Gastroesophageal sphincter (tissue), 4 donors: ENCODE data around the gene DNMT1. TPM values are rescaled to one million over a fixed set of nuclear protein-coding genes. Genes with fewer than 3 reads are reported as not detected.

ENCODE experiments used
- ATAC-seq: fragments of 150-250 bp; one replicate; pipeline ENCODE4 v1.9.1; 2016; ENCODE audit warnings: mild to moderate bottlenecking, moderate library complexity
- H3K27ac ChIP-seq, 4 donors: fragments of 200-600 bp; sonication (generic) in 3 of 4; 1 replicate in 3 of 4; 2 replicates in 1 of 4; pipeline ENCODE4 v1.5.1; 2016 to 2019
- H3K27me3 ChIP-seq: fragments of 200-600 bp; sonication (generic); one replicate; pipeline ENCODE4 v1.5.1; 2019
- H3K36me3 ChIP-seq, 2 donors: fragments of 200-600 bp; sonication (generic); one replicate each; pipeline ENCODE4 v1.5.1; 2019; ENCODE audit warnings: control low read depth in 1 of 2
- H3K4me1 ChIP-seq, 3 donors: fragments of 200-600 bp; sonication (generic); 1 replicate in 2 of 3; 2 replicates in 1 of 3; pipeline ENCODE4 v1.5.1; 2016 to 2019; ENCODE audit warnings: control low read depth in 2 of 3
- H3K4me3 ChIP-seq, 2 donors: fragments of 200-600 bp; sonication (generic); one replicate each; pipeline ENCODE4 v1.5.1; 2019; ENCODE audit warnings: mild to moderate bottlenecking in 1 of 2, moderate library complexity in 1 of 2
- H3K9me3 ChIP-seq, 3 donors: fragments of 200-600 bp; sonication (generic); one replicate each; pipeline ENCODE4 v1.5.1; 2017 to 2019; ENCODE audit warnings: control low read depth in 2 of 3
- CTCF ChIP-seq, 4 experiments: fragments of 200-600 bp in 2 of 4; fragments of 450-650 bp in 2 of 4; sonication (generic) in 1 of 4; IDR thresholded peaks; one replicate each; pipeline ENCODE4 v1.5.1; 2017 to 2019; ENCODE audit warnings: antibody characterized with exemption in 4 of 4, mild to moderate bottlenecking in 2 of 4, moderate library complexity in 2 of 4
- EP300 ChIP-seq: sonication (generic); formaldehyde crosslinking; IDR thresholded peaks from one replicate; pipeline ENCODE4 v1.6.1; 2017; ENCODE audit warnings: antibody characterized with exemption, mild to moderate bottlenecking
- POLR2A ChIP-seq, 2 donors: fragments of 450-650 bp; IDR thresholded peaks; one replicate each; pipeline ENCODE4 v1.6.1; 2017; ENCODE audit warnings: antibody characterized with exemption in 2 of 2, mild to moderate bottlenecking in 2 of 2, moderate library complexity in 1 of 2
- POLR2AphosphoS5 ChIP-seq: sonication (generic); formaldehyde crosslinking; IDR thresholded peaks from one replicate; pipeline ENCODE4 v1.6.1; 2017; ENCODE audit warnings: antibody characterized with exemption
- WGBS, 2 donors: methylation state at CpG; one replicate each; pipeline ENCODE4 v1.1.5; 2018; ENCODE audit warnings: low coverage in 1 of 2; 5-methylcytosine and 5-hydroxymethylcytosine counted together
- total RNA-seq, 4 donors: library from RNA; depleted of rRNA; stranded (reverse); fragments of >200 nt; gene quantifications; one replicate each; pipeline ENCODE4 v1.1.0, GENCODE V29; 2016

Gene DNMT1
- total RNA-seq, 4 donors from 2014 or later = 28.1 to 50.6 (median 38.1) TPM

- no peak for TF ChIP-seq POLR2A (IDR thresholded peaks at IDR 0.05)
- no peak for TF ChIP-seq CTCF (IDR thresholded peaks at IDR 0.05)
- no peak for TF ChIP-seq POLR2AphosphoS5
- no peak for TF ChIP-seq EP300
- H3K27me3 ChIP-seq = no peaks in the 10 kb centered on the region
- H3K27ac ChIP-seq = no peak overlapping the region
- H3K4me3 ChIP-seq = no peak overlapping the region
- no peaks in the 10 kb centered on the region for H3K4me1 ChIP-seq
- ATAC-seq = no peak
- H3K9me3 ChIP-seq = no peaks in the 10 kb centered on the region
- 93 to 100% methylated on average over 1 to 6 of the region's 23 CpGs for WGBS, 2 donors
- peaks cover 0 to 100% of the 10 kb centered on the region in 2 donors for H3K36me3 ChIP-seq
Measured at GRCh38 chr19:10139952-10140351, 54.8 kb downstream of the DNMT1 start.

GRCh38 chr19:10138879-10139795, 55.6 kb downstream of the DNMT1 start:
- Histone ChIP-seq H3K4me3 (no peak overlapping the region), H3K4me1 (no peaks in the 10 kb centered on the region), H3K27me3 (no peaks in the 10 kb centered on the region), H3K9me3 (no peaks in the 10 kb centered on the region), H3K36me3 (peaks cover 0 to 100% of the 10 kb centered on the region in 2 donors), H3K27ac (no peak overlapping the region)
- no peak for ATAC-seq
- TF ChIP-seq CTCF (IDR thresholded peaks at IDR 0.05) = no peak
- 60 to 92% methylated on average over 1 to 13 of the region's 27 CpGs for WGBS, 2 donors

GRCh38 chr19:10137751-10138682, 56.7 kb downstream of the DNMT1 start:
- ATAC-seq = no peak
- no peaks in the 10 kb centered on the region for H3K9me3 ChIP-seq
- TF ChIP-seq POLR2A (IDR thresholded peaks at IDR 0.05) = no peak
- TF ChIP-seq POLR2AphosphoS5 = no peak
- no peak for TF ChIP-seq CTCF (IDR thresholded peaks at IDR 0.05)
- no peak for TF ChIP-seq EP300
- WGBS, 2 donors = 51% methylated on average over 3 of the region's 38 CpGs; no CpG with 5 or more reads in 1 of the 2 donors
- no peaks in the 10 kb centered on the region for H3K27me3 ChIP-seq
- no peak overlapping the region for H3K4me3 ChIP-seq
- no peaks in the 10 kb centered on the region for H3K4me1 ChIP-seq
- no peak overlapping the region for H3K27ac ChIP-seq
- H3K36me3 ChIP-seq = peaks cover 0 to 100% of the 10 kb centered on the region in 2 donors

- H3K9me3 ChIP-seq = no peaks in the 10 kb centered on the region
- no peaks in the 10 kb centered on the region for H3K4me1 ChIP-seq
- no peak overlapping the region for H3K27ac ChIP-seq
- peaks cover 0 to 100% of the 10 kb centered on the region in 2 donors for H3K36me3 ChIP-seq
- ATAC-seq = no peak
- 83 to 96% methylated on average over 2 to 5 of the region's 14 CpGs for WGBS, 2 donors
- no peak overlapping the region for H3K4me3 ChIP-seq
- H3K27me3 ChIP-seq = no peaks in the 10 kb centered on the region
- TF ChIP-seq POLR2AphosphoS5 (no peak), CTCF (IDR thresholded peaks at IDR 0.05) (no peak), POLR2A (IDR thresholded peaks at IDR 0.05) (no peak)
Measured at GRCh38 chr19:10136936-10137335, 57.8 kb downstream of the DNMT1 start.
